ENCODE measurements around the gene STEAP4. TPM values are rescaled to one million over a fixed set of nuclear protein-coding genes. Genes with fewer than 3 reads are reported as not detected.

The STEAP4 gene
- polyA plus RNA-seq (2011; rRNA removed) (0.01 TPM in 1 of 2 replicates, not detected in the other), polyA plus RNA-seq (2017; fragmentation: RNase III; extraction: RNeasy Plus Mini Kit Qiagen cat#74134 plus additional on column Dnase treatment) (not detected in 3 replicates), polyA minus RNA-seq (2011; rRNA and poly(A)+ RNA removed) (not detected in 2 replicates)
- polyA plus RNA-seq (2012; cell fraction: cytosol; rRNA removed) = not detected in 2 replicates
- not detected in 2 replicates for polyA plus RNA-seq (2012; cell fraction: nucleus; rRNA removed)

DNA sequence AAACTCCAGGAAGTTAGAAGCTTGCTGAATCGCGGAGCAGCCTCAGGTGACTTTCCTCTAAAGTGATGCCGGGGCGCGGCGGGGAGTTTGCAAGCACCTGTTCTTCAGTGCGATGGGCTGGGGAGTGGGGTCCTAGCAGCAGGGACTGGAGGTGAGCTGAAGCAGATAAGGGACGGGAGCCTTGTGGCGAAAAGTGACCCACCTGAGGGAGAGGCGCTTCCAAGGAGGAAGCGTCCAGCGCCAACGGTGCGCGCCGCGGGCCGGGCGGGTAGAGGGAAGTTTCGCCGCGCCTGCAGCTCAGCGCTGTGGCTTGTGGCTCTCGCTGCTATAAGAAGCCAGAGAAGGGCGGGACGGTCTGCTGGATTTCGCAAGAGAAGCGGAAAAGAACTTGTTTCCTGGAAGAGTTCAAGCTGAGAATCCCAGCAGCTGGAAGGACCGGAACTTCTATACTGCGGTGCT, at the start of gene STEAP4:
Gene STEAP4 (minus strand): TSS at position 305 of the 459 bp plus-strand sequence. CDS start 22,625 bp downstream, outside the sequence.
- ChIA-PET CTCF (no interaction called here), POLR2A (no interaction called here)
- Histone ChIP-seq H3K4me2 (peak within 1 kb of the TSS; percentile 78), H3K27ac (no peak within 1 kb of the TSS), H3K9me3 (no peaks in the 10 kb centered on the region), H3K4me3 (peak within 1 kb of the TSS; percentile 36), H3K4me1 (no peaks in the 10 kb centered on the region)
- DNase-seq (ENCODE audit: low read depth in 1 of 2, low spot score in 1 of 2) (peak in 1 of 2 experiments; percentile 40), FAIRE-seq (no peak), ATAC-seq (peak; percentile 78 to 82)
- TF ChIP-seq, protein P1, sequence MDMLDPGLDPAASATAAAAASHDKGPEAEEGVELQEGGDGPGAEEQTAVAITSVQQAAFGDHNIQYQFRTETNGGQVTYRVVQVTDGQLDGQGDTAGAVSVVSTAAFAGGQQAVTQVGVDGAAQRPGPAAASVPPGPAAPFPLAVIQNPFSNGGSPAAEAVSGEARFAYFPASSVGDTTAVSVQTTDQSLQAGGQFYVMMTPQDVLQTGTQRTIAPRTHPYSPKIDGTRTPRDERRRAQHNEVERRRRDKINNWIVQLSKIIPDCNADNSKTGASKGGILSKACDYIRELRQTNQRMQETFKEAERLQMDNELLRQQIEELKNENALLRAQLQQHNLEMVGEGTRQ (IDR thresholded peaks at IDR 0.05) = no peak
- TF ChIP-seq, protein P2, sequence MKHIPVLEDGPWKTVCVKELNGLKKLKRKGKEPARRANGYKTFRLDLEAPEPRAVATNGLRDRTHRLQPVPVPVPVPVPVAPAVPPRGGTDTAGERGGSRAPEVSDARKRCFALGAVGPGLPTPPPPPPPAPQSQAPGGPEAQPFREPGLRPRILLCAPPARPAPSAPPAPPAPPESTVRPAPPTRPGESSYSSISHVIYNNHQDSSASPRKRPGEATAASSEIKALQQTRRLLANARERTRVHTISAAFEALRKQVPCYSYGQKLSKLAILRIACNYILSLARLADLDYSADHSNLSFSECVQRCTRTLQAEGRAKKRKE (CRISPR knock-in tag; IDR thresholded peaks at IDR 0.05; ENCODE audit: low read depth) = no peak
- TF ChIP-seq JUNB (IDR thresholded peaks at IDR 0.05) (no peak), CEBPB (IDR thresholded peaks at IDR 0.05) (peak in 1 of 2 experiments; percentile 30; a peak in 1 of 4 replicates), TP53 (CRISPR knock-in tag; IDR thresholded peaks at IDR 0.05) (no peak), CHD4 (IDR thresholded peaks at IDR 0.05; ENCODE audit: borderline replicate concordance) (no peak)
- WGBS (ENCODE audit: missing lambda C conversion rate) = 7% methylated on average over 29 of the region's 30 CpGs

DNA sequence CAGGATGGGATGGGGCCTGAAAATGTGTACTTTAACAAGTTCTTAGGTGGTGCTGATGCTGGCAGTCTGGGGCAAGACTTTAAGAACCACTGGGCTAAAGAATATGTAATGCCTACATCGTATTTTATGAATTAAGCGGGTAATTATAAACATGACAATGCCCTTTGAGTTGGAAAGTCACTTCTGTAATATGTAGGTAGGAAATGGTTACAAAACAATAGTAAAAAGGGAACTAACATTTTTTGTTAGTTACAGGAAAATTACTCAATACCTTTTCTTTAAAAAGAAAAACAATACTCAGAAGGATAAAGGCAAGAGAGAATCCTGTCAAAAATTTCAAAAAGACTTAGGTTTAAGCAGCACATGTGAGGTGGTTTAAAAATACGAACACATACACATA, 48.3 kb upstream of the STEAP4 start:
- H3K4me3 ChIP-seq = no peak overlapping the region
- POLR2A ChIA-PET = no interaction called here
- CTCF ChIA-PET = no interaction called here
- DNase-seq (ENCODE audit: low read depth in 1 of 2, low spot score in 1 of 2) = no peak
- FAIRE-seq = no peak
- ATAC-seq = no peak
- no peaks in the 10 kb centered on the region for H3K4me1 ChIP-seq
- H3K9me3 ChIP-seq = no peaks in the 10 kb centered on the region
- H3K4me2 ChIP-seq = no peak overlapping the region
- TF ChIP-seq FOSL2 (IDR thresholded peaks at IDR 0.05) = no peak
- TF ChIP-seq FOSL2 (CRISPR knock-in tag; IDR thresholded peaks at IDR 0.05) = no peak
- TF ChIP-seq EHF (CRISPR knock-in tag; IDR thresholded peaks at IDR 0.05) = no peak
- no peak for TF ChIP-seq KDM1A (IDR thresholded peaks at IDR 0.05; ENCODE audit: low read depth)
- no peak for TF ChIP-seq RAD21 (conservative IDR thresholded peaks at IDR 0.05 in 1 of 2, IDR thresholded peaks at IDR 0.05 in 1 of 2)
- TF ChIP-seq MYC (IDR thresholded peaks at IDR 0.05; ENCODE audit: borderline replicate concordance, low read length) = no peak
- no peak for TF ChIP-seq POLR2A (IDR thresholded peaks at IDR 0.05; ENCODE audit: low read length)
- no peak for TF ChIP-seq ZFP36 (IDR thresholded peaks at IDR 0.05; ENCODE audit: borderline replicate concordance, partially characterized antibody)
- TF ChIP-seq NPAS2 (CRISPR knock-in tag; IDR thresholded peaks at IDR 0.05; ENCODE audit: borderline replicate concordance) = no peak
- TF ChIP-seq, protein P3, sequence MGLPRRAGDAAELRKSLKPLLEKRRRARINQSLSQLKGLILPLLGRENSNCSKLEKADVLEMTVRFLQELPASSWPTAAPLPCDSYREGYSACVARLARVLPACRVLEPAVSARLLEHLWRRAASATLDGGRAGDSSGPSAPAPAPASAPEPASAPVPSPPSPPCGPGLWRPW (IDR thresholded peaks at IDR 0.05) = no peak
- TF ChIP-seq, protein P4, sequence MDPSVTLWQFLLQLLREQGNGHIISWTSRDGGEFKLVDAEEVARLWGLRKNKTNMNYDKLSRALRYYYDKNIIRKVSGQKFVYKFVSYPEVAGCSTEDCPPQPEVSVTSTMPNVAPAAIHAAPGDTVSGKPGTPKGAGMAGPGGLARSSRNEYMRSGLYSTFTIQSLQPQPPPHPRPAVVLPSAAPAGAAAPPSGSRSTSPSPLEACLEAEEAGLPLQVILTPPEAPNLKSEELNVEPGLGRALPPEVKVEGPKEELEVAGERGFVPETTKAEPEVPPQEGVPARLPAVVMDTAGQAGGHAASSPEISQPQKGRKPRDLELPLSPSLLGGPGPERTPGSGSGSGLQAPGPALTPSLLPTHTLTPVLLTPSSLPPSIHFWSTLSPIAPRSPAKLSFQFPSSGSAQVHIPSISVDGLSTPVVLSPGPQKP (IDR thresholded peaks at IDR 0.05; ENCODE audit: low read depth, low read length) = no peak
- WGBS (ENCODE audit: missing lambda C conversion rate) = 11% methylated on average over 3 of the region's 3 CpGs
- H3K27ac ChIP-seq = no peak overlapping the region

DNA sequence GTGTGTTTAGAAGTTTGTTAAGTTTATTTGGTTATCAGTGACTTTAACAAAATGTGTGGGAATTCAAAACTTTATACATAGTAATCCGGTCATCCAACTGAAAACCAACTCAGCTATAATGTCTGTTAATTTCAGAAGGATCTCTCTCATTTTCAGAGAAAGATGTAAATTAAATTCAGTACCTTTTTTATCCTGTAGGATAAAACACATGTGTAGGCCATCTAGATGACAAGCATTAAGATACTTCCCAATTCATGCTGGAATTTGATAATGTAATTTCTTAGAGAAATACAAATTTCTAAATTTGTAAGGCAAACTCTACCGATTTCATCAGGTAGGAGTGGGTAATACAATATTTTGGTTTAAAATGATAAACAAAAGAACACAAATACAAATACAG, 43.4 kb upstream of the STEAP4 start:
- no peaks in the 10 kb centered on the region for H3K4me1 ChIP-seq
- ATAC-seq = no peak
- no peak overlapping the region for H3K27ac ChIP-seq
- no peak for FAIRE-seq
- no peaks in the 10 kb centered on the region for H3K9me3 ChIP-seq
- TF ChIP-seq MAZ (IDR thresholded peaks at IDR 0.05; ENCODE audit: borderline replicate concordance, low read depth, low read length) (no peak), BHLHE40 (IDR thresholded peaks at IDR 0.05; ENCODE audit: low read depth, low read length) (no peak), MYC (IDR thresholded peaks at IDR 0.05; ENCODE audit: borderline replicate concordance, low read length) (no peak), TFCP2L1 (CRISPR knock-in tag; IDR thresholded peaks at IDR 0.05) (no peak), POLR2AphosphoS2 (conservative IDR thresholded peaks at IDR 0.05; ENCODE audit: low read length) (no peak), POLR2A (IDR thresholded peaks at IDR 0.05; ENCODE audit: low read length) (no peak), EP300 (IDR thresholded peaks at IDR 0.05) (no peak), EHMT2 (IDR thresholded peaks at IDR 0.05; ENCODE audit: low read depth) (no peak), KDM1A (IDR thresholded peaks at IDR 0.05; ENCODE audit: low read depth) (no peak)
- TF ChIP-seq, protein P5, sequence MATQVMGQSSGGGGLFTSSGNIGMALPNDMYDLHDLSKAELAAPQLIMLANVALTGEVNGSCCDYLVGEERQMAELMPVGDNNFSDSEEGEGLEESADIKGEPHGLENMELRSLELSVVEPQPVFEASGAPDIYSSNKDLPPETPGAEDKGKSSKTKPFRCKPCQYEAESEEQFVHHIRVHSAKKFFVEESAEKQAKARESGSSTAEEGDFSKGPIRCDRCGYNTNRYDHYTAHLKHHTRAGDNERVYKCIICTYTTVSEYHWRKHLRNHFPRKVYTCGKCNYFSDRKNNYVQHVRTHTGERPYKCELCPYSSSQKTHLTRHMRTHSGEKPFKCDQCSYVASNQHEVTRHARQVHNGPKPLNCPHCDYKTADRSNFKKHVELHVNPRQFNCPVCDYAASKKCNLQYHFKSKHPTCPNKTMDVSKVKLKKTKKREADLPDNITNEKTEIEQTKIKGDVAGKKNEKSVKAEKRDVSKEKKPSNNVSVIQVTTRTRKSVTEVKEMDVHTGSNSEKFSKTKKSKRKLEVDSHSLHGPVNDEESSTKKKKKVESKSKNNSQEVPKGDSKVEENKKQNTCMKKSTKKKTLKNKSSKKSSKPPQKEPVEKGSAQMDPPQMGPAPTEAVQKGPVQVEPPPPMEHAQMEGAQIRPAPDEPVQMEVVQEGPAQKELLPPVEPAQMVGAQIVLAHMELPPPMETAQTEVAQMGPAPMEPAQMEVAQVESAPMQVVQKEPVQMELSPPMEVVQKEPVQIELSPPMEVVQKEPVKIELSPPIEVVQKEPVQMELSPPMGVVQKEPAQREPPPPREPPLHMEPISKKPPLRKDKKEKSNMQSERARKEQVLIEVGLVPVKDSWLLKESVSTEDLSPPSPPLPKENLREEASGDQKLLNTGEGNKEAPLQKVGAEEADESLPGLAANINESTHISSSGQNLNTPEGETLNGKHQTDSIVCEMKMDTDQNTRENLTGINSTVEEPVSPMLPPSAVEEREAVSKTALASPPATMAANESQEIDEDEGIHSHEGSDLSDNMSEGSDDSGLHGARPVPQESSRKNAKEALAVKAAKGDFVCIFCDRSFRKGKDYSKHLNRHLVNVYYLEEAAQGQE (IDR thresholded peaks at IDR 0.05) = no peak
- ChIA-PET POLR2A (no interaction called here), CTCF (no interaction called here)
- no peak overlapping the region for H3K4me3 ChIP-seq
- H3K4me2 ChIP-seq = no peak overlapping the region
- 27% methylated on average over 2 of the region's 2 CpGs for WGBS (ENCODE audit: missing lambda C conversion rate)
- no peak for DNase-seq (ENCODE audit: low read depth in 1 of 2, low spot score in 1 of 2)

All from A549 (cell line).